Measurements from ENCODE around the gene MFAP4. TPM values are rescaled to one million over a fixed set of nuclear protein-coding genes. Genes with fewer than 3 reads are reported as not detected.

MFAP4 gene
- total and polyA plus RNA-seq, 9 of the 15 experiments (the other 6 are each of a cell fraction or from before 2014, with no cell fraction given), result 0.07 to 0.24 TPM; not detected in 7

DNA sequence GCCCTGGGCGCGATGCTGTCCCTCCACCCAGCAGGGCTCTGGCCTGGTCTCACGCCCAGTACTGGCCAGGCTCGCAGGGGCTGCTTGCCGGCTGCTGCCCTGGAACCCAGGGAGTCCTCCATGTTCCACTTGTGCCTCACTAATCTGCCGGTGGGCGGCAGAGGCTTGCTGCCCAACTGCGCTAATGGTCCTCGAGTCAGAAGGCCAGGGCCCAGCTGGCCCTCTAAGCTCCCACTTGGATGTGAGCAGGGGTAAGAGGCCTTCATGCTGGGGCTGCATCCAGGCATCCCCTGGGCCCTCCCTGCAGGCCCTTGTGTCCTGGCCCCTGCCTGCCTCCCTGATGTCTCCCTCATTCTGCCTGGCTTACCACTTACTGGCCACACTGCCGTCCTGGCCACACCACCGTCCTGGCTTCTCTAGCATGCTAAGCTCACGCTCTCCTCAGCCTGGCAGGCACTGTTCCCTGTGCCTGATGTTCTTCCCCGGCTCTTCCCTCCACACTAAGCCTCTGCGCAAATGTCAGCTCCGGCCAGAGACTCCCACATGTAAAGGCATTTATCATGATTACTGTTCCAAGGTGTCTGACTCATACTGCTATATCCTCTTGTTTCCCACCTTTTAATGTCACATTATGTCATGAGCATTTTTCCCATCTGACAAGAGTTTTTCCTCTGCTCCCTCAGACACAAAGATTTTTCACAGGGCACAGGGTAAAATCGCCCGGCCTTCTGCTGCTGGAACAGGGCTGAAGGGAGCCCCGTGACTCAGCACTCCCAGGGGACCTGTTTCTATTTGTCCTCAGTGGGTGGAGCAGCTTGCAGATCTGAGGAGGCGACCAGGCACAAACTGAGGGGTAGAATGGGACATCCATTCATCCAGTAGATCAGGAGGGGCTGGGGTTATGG, 40.4 kb downstream of the MFAP4 start:
- Histone ChIP-seq H3K4me3 (no peak overlapping the region), H3K9me3 (replicated peaks; ENCODE audit: control insufficient read depth, insufficient read depth, low read depth, low read length) (no peaks in the 10 kb centered on the region), H3K79me2 (ENCODE audit: control insufficient read depth, insufficient read depth, low read length) (no peaks in the 10 kb centered on the region), H3K36me3 (ENCODE audit: control insufficient read depth, insufficient read depth, low read length) (no peaks in the 10 kb centered on the region), H3K27me3 (ENCODE audit: control insufficient read depth in 2 of 2, insufficient read depth in 2 of 2, low read length in 2 of 2) (no peaks in the 10 kb centered on the region), H3K4me2 (ENCODE audit: insufficient read depth, low read length) (peak overlapping the region; percentile 29), H2AFZ (ENCODE audit: low read depth, low read length) (peak overlapping the region; percentile 32), H3K27ac (ENCODE audit: extremely low read depth, low read depth, low read length) (peak overlapping the region; percentile 79; the same call in 2 of the 3 replicates), H4K20me1 (replicated peaks; ENCODE audit: control insufficient read depth, insufficient read depth, low read length) (no peaks in the 10 kb centered on the region; the same call in 1 of the 2 replicates), H3K9ac (ENCODE audit: insufficient read depth in 1 of 2, low read depth in 2 of 2, low read length in 2 of 2) (peak overlapping the region; percentile 38 to 84; a peak in 3 of 4 replicates), H3K9me1 (ENCODE audit: control insufficient read depth, insufficient read depth, low read length) (no peaks in the 10 kb centered on the region), H3K4me1 (replicated peaks in 1 of 2; ENCODE audit: control insufficient read depth in 2 of 2, insufficient read depth in 2 of 2, low read length in 2 of 2) (peaks cover 22 to 47% of the 10 kb centered on the region in 2 experiments)
- DNase-seq (ENCODE audit: extremely low read depth in 1 of 4, low spot score in 3 of 4) (peak; percentile 65 to 74 (median 72)), ATAC-seq (peak; percentile 89), FAIRE-seq (peak; percentile 93)
- no TSS peak for BruUV-seq (replicated peaks)
- POLR2A ChIA-PET, result interaction anchor here (0.6 to 1.2 kb wide), 3 partner anchors 16 to 32 kb away, joined by 3 read pairs; no protein-coding TSS in a partner anchor
- intact Hi-C loops (cut with micrococcal nuclease) (no loop called here), in situ Hi-C loops (cut with MboI) (no loop called here)
- WGBS (ENCODE audit: insufficient coverage, low coverage, missing lambda C conversion rate), result 42% methylated on average over 19 of the region's 19 CpGs
- CTCF ChIA-PET (ENCODE audit: low intra/inter-chr PET ratio), result no interaction called here
- TF ChIP-seq, protein P1, sequence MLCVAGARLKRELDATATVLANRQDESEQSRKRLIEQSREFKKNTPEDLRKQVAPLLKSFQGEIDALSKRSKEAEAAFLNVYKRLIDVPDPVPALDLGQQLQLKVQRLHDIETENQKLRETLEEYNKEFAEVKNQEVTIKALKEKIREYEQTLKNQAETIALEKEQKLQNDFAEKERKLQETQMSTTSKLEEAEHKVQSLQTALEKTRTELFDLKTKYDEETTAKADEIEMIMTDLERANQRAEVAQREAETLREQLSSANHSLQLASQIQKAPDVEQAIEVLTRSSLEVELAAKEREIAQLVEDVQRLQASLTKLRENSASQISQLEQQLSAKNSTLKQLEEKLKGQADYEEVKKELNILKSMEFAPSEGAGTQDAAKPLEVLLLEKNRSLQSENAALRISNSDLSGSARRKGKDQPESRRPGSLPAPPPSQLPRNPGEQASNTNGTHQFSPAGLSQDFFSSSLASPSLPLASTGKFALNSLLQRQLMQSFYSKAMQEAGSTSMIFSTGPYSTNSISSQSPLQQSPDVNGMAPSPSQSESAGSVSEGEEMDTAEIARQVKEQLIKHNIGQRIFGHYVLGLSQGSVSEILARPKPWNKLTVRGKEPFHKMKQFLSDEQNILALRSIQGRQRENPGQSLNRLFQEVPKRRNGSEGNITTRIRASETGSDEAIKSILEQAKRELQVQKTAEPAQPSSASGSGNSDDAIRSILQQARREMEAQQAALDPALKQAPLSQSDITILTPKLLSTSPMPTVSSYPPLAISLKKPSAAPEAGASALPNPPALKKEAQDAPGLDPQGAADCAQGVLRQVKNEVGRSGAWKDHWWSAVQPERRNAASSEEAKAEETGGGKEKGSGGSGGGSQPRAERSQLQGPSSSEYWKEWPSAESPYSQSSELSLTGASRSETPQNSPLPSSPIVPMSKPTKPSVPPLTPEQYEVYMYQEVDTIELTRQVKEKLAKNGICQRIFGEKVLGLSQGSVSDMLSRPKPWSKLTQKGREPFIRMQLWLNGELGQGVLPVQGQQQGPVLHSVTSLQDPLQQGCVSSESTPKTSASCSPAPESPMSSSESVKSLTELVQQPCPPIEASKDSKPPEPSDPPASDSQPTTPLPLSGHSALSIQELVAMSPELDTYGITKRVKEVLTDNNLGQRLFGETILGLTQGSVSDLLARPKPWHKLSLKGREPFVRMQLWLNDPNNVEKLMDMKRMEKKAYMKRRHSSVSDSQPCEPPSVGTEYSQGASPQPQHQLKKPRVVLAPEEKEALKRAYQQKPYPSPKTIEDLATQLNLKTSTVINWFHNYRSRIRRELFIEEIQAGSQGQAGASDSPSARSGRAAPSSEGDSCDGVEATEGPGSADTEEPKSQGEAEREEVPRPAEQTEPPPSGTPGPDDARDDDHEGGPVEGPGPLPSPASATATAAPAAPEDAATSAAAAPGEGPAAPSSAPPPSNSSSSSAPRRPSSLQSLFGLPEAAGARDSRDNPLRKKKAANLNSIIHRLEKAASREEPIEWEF (CRISPR knock-in tag; IDR thresholded peaks at IDR 0.05), result no peak
- TF ChIP-seq KLF16 (IDR thresholded peaks at IDR 0.05) (peak; percentile 39; the same call in 1 of the 2 replicates), FOSL1 (tag; conservative IDR thresholded peaks at IDR 0.05) (peak; percentile 81), HDAC1 (IDR thresholded peaks at IDR 0.05) (peak in 1 of 2 experiments; percentile 20; a peak in 1 of 4 replicates), ZNF644 (tag; IDR thresholded peaks at IDR 0.05; ENCODE audit: low read depth) (no peak), ZEB2 (IDR thresholded peaks at IDR 0.05) (peak; percentile 56; the same call in 1 of the 2 replicates), SMAD1 (IDR thresholded peaks at IDR 0.05; ENCODE audit: low read depth, low read length, partially characterized antibody) (no peak), DIDO1 (tag; IDR thresholded peaks at IDR 0.05; ENCODE audit: low read depth) (no peak), ZBTB1 (CRISPR knock-in tag; IDR thresholded peaks at IDR 0.05; ENCODE audit: borderline replicate concordance, low read depth) (no peak)
- TF ChIP-seq, protein P2, sequence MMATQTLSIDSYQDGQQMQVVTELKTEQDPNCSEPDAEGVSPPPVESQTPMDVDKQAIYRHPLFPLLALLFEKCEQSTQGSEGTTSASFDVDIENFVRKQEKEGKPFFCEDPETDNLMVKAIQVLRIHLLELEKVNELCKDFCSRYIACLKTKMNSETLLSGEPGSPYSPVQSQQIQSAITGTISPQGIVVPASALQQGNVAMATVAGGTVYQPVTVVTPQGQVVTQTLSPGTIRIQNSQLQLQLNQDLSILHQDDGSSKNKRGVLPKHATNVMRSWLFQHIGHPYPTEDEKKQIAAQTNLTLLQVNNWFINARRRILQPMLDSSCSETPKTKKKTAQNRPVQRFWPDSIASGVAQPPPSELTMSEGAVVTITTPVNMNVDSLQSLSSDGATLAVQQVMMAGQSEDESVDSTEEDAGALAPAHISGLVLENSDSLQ (IDR thresholded peaks at IDR 0.05), result peak; percentile 75
- TF ChIP-seq, protein P3, sequence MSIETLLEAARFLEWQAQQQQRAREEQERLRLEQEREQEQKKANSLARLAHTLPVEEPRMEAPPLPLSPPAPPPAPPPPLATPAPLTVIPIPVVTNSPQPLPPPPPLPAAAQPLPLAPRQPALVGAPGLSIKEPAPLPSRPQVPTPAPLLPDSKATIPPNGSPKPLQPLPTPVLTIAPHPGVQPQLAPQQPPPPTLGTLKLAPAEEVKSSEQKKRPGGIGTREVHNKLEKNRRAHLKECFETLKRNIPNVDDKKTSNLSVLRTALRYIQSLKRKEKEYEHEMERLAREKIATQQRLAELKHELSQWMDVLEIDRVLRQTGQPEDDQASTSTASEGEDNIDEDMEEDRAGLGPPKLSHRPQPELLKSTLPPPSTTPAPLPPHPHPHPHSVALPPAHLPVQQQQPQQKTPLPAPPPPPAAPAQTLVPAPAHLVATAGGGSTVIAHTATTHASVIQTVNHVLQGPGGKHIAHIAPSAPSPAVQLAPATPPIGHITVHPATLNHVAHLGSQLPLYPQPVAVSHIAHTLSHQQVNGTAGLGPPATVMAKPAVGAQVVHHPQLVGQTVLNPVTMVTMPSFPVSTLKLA (conservative IDR thresholded peaks at IDR 0.05), result peak in 1 of 2 experiments; percentile 32; a peak in 1 of 4 replicates
